Measurements from ENCODE around the gene NCAM1. TPM values are rescaled to one million over a fixed set of nuclear protein-coding genes. Genes with fewer than 3 reads are reported as not detected.

Gene NCAM1
- total and polyA plus RNA-seq, 2 of the 13 experiments (the other 11 are each of a cell fraction or from before 2014, with no cell fraction given): 0.05 TPM; not detected in 1

GRCh38 chr11:113271551-113272245 is 310.5 kb downstream of the NCAM1 start:
- no peak overlapping the region for H3K4me2 ChIP-seq (ENCODE audit: low read depth, low read length)
- no peak overlapping the region for H3K4me3 ChIP-seq (replicated peaks in 1 of 3; ENCODE audit: insufficient read depth in 1 of 3, low read depth in 2 of 3, low read length in 3 of 3)
- 19% methylated on average over 7 of the region's 14 CpGs for WGBS (ENCODE audit: low lambda C conversion rate)
- POLR2A ChIA-PET: no interaction called here
- H3K4me1 ChIP-seq (ENCODE audit: insufficient read depth, low read length): no peaks in the 10 kb centered on the region
- BruUV-seq (replicated peaks): no TSS peak
- intact Hi-C loops (cut with micrococcal nuclease; ENCODE audit: unreplicated experiment) (no loop called here), in situ Hi-C loops (cut with HindIII; ENCODE audit: extremely low pct_ligation_motif_present, low pct_unique_long_range_greater_than_20kb) (no loop called here)
- DNase-seq (ENCODE audit: low spot score): no peak
- TF ChIP-seq ARNT (IDR thresholded peaks at IDR 0.05) (no peak), THAP9 (CRISPR knock-in tag; IDR thresholded peaks at IDR 0.05; ENCODE audit: borderline replicate concordance) (no peak)
- H4K20me1 ChIP-seq (ENCODE audit: insufficient read depth, low read length): no peaks in the 10 kb centered on the region
- ATAC-seq: no peak
- H2AFZ ChIP-seq (ENCODE audit: low read length): no peak overlapping the region
- H3K9me3 ChIP-seq (ENCODE audit: low read length): no peaks in the 10 kb centered on the region
- CTCF ChIA-PET (ENCODE audit: low intra/inter-chr PET ratio, low total read pairs): no interaction called here
- no peaks in the 10 kb centered on the region for H3K36me3 ChIP-seq (replicated peaks in 1 of 2; ENCODE audit: control insufficient read depth in 1 of 2, insufficient read depth in 2 of 2, low read length in 2 of 2)
- H3K9ac ChIP-seq (ENCODE audit: insufficient read depth, low read depth, low read length): no peak overlapping the region
- no peak overlapping the region for H3K27ac ChIP-seq (ENCODE audit: extremely low read length, insufficient read depth, low read length)
- H3K79me2 ChIP-seq (ENCODE audit: insufficient read depth, low read length): no peaks in the 10 kb centered on the region
- FAIRE-seq: no peak
- peaks cover 0 to 8% of the 10 kb centered on the region in 2 experiments; a peak in 3 of 5 replicates for H3K27me3 ChIP-seq (ENCODE audit: control insufficient read depth in 1 of 2, insufficient read depth in 2 of 2, low read length in 2 of 2)

- intact Hi-C loops (cut with micrococcal nuclease; ENCODE audit: unreplicated experiment): no loop called here
- Histone ChIP-seq H2AFZ (ENCODE audit: low read length) (no peak overlapping the region), H3K4me2 (ENCODE audit: low read depth, low read length) (no peak overlapping the region), H3K79me2 (ENCODE audit: insufficient read depth, low read length) (no peaks in the 10 kb centered on the region), H3K4me1 (ENCODE audit: insufficient read depth, low read length) (no peaks in the 10 kb centered on the region), H3K9me3 (ENCODE audit: low read length) (no peaks in the 10 kb centered on the region), H3K4me3 (replicated peaks in 1 of 3; ENCODE audit: insufficient read depth in 1 of 3, low read depth in 2 of 3, low read length in 3 of 3) (no peak overlapping the region), H3K36me3 (replicated peaks in 1 of 2; ENCODE audit: control insufficient read depth in 1 of 2, insufficient read depth in 2 of 2, low read length in 2 of 2) (no peaks in the 10 kb centered on the region), H4K20me1 (ENCODE audit: insufficient read depth, low read length) (no peaks in the 10 kb centered on the region), H3K9ac (ENCODE audit: insufficient read depth, low read depth, low read length) (no peak overlapping the region), H3K27me3 (ENCODE audit: control insufficient read depth in 1 of 2, insufficient read depth in 2 of 2, low read length in 2 of 2) (peaks cover 0 to 3% of the 10 kb centered on the region in 2 experiments; a peak in 2 of 5 replicates), H3K27ac (ENCODE audit: extremely low read length, insufficient read depth, low read length) (no peak overlapping the region)
- POLR2A ChIA-PET: no interaction called here
- in situ Hi-C loops (cut with HindIII; ENCODE audit: extremely low pct_ligation_motif_present, low pct_unique_long_range_greater_than_20kb): no loop called here
- no TSS peak for BruUV-seq (replicated peaks)
- WGBS (ENCODE audit: low lambda C conversion rate): no CpG with 5 or more reads among the region's 5 CpGs
- DNase-seq (ENCODE audit: low spot score) (no peak), ATAC-seq (no peak), FAIRE-seq (no peak)
- CTCF ChIA-PET (ENCODE audit: low intra/inter-chr PET ratio, low total read pairs): no interaction called here
- TF ChIP-seq ZFP36L1 (CRISPR knock-in tag; IDR thresholded peaks at IDR 0.05): no peak
- TF ChIP-seq DPF2 (CRISPR knock-in tag; IDR thresholded peaks at IDR 0.05; ENCODE audit: borderline replicate concordance, low read depth): no peak
- no peak for TF ChIP-seq THAP7 (CRISPR knock-in tag; IDR thresholded peaks at IDR 0.05)
- TF ChIP-seq ZBED4 (CRISPR knock-in tag; IDR thresholded peaks at IDR 0.05; ENCODE audit: borderline replicate concordance): no peak
- no peak for TF ChIP-seq KDM6A (CRISPR knock-in tag; IDR thresholded peaks at IDR 0.05; ENCODE audit: low read depth)
- no peak for TF ChIP-seq SP4 (CRISPR knock-in tag; IDR thresholded peaks at IDR 0.05)
- no peak for TF ChIP-seq ZNF576 (CRISPR knock-in tag; IDR thresholded peaks at IDR 0.05)
- TF ChIP-seq RXRB (CRISPR knock-in tag; IDR thresholded peaks at IDR 0.05; ENCODE audit: borderline replicate concordance): no peak
Observed at GRCh38 chr11:113272281-113272680, 311.1 kb downstream of the NCAM1 start.
